Tibial nerve (tissue), 4 donors: ENCODE data around the gene USP46.

Experiments
- EP300 ChIP-seq, 2 donors: sonication (generic); formaldehyde crosslinking; IDR thresholded peaks; one replicate each; pipeline ENCODE4 v1.6.1; 2017; ENCODE audit warnings: antibody characterized with exemption in 2 of 2, mild to moderate bottlenecking in 1 of 2
- POLR2A ChIP-seq, 2 donors: fragments of 450-650 bp; IDR thresholded peaks; one replicate each; pipeline ENCODE4 v1.6.1; 2017; ENCODE audit warnings: antibody characterized with exemption in 2 of 2, mild to moderate bottlenecking in 2 of 2, moderate library complexity in 2 of 2
- TF ChIP-seq, protein P1 (sequence below), 5 experiments: fragments of 200-600 bp in 3 of 5; fragments of 450-650 bp in 2 of 5; sonication (generic) in 3 of 5; IDR thresholded peaks; one replicate each; pipeline ENCODE4 v1.5.1; 2016 to 2019; ENCODE audit warnings: antibody characterized with exemption in 5 of 5, mild to moderate bottlenecking in 3 of 5, moderate library complexity in 2 of 5

DNA sequence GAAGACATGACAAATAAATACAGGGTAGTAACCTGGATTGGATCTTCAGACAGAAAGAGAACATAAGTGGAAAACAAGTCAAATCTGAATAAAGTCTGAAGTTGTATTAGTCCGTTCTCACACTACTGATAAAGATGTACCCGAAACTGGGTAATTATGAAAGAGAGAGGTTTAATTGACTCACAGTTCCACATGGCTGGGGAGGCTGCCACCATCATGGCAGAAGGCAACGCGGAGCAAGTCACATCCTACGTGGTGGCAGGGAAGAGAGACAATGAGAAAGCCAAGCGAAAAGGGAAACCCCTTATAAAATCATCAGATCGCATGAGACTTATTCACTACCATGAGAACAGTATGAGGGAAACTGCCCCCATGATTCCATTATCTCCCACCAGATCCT is 82.8 kb downstream of the USP46 start:
- TF ChIP-seq, protein P1, sequence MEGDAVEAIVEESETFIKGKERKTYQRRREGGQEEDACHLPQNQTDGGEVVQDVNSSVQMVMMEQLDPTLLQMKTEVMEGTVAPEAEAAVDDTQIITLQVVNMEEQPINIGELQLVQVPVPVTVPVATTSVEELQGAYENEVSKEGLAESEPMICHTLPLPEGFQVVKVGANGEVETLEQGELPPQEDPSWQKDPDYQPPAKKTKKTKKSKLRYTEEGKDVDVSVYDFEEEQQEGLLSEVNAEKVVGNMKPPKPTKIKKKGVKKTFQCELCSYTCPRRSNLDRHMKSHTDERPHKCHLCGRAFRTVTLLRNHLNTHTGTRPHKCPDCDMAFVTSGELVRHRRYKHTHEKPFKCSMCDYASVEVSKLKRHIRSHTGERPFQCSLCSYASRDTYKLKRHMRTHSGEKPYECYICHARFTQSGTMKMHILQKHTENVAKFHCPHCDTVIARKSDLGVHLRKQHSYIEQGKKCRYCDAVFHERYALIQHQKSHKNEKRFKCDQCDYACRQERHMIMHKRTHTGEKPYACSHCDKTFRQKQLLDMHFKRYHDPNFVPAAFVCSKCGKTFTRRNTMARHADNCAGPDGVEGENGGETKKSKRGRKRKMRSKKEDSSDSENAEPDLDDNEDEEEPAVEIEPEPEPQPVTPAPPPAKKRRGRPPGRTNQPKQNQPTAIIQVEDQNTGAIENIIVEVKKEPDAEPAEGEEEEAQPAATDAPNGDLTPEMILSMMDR (IDR thresholded peaks at IDR 0.05): no peak
- TF ChIP-seq POLR2A (IDR thresholded peaks at IDR 0.05) (no peak), EP300 (IDR thresholded peaks at IDR 0.05) (no peak)
